WTC11 (cell line): ENCODE data around the gene ZFR2. TPM values are rescaled to one million over a fixed set of nuclear protein-coding genes. Genes with fewer than 3 reads are reported as not detected.

Experiments used
- ATAC-seq: fragments of 200-7000 bp; cut with Tn5 transposase; 2 replicates; pipeline ENCODE4 v1.10.0; 2021; ENCODE audit warnings: mild to moderate bottlenecking, moderate library complexity
- CTCF ChIA-PET: fragments of 300-600 bp; sonication (Branson Sonifier 250); formaldehyde crosslinking; loops from one replicate; lab custom pipeline; 2021; ENCODE audit warnings: antibody characterized with exemption; lab: Charles Lee
- POLR2A ChIA-PET: fragments of 350-600 bp; sonication (Branson Sonifier 250); formaldehyde crosslinking; loops from one replicate; lab custom pipeline; 2021; ENCODE audit warnings: antibody characterized with exemption; lab: Charles Lee
- DNase-seq: peaks from one replicate; pipeline ENCODE4 v3.0.0; 2021; ENCODE audit warnings: low spot score
- H3K27ac Mint-ChIP-seq: 2 replicates; pipeline ENCODE4 v1.8.0; 2021; ENCODE audit warnings: mixed read lengths
- H3K27me3 Mint-ChIP-seq: 2 replicates; pipeline ENCODE4 v1.8.0; 2021; ENCODE audit warnings: low read depth, mild to moderate bottlenecking, moderate library complexity, mixed read lengths
- H3K36me3 Mint-ChIP-seq: 2 replicates; pipeline ENCODE4 v1.8.0; 2021; ENCODE audit warnings: mixed read lengths
- H3K4me1 Mint-ChIP-seq: 2 replicates; pipeline ENCODE4 v1.8.0; 2022; ENCODE audit warnings: mixed read lengths
- H3K4me3 Mint-ChIP-seq: 2 replicates; pipeline ENCODE4 v1.8.0; 2021; ENCODE audit warnings: mild to moderate bottlenecking, moderate library complexity, mixed read lengths
- H3K9me3 Mint-ChIP-seq: 2 replicates; pipeline ENCODE4 v1.8.0; 2021; ENCODE audit warnings: mixed read lengths
- ELF4 ChIP-seq: sonication (generic); formaldehyde crosslinking; IDR thresholded peaks from 2 replicates; pipeline ENCODE4 v1.8.1; 2022; ENCODE audit warnings: low read depth, mild to moderate bottlenecking, moderate library complexity, missing genetic modification reagents
- FOXK1 ChIP-seq: sonication (generic); formaldehyde crosslinking; IDR thresholded peaks from 2 replicates; pipeline ENCODE4 v1.8.0; 2022; ENCODE audit warnings: mild to moderate bottlenecking, moderate library complexity, missing genetic modification reagents
- GTF2I ChIP-seq: fragments of 250-450 bp; sonication (Bioruptor Pico); conservative IDR thresholded peaks from 2 replicates; pipeline ENCODE4 v1.4.0; 2021; ENCODE audit warnings: mild to moderate bottlenecking
- MYBL2 ChIP-seq: sonication (generic); formaldehyde crosslinking; IDR thresholded peaks from 2 replicates; pipeline ENCODE4 v1.8.1; 2023; ENCODE audit warnings: mild to moderate bottlenecking, moderate library complexity, missing genetic modification reagents
- NR1H2 ChIP-seq: sonication (generic); formaldehyde crosslinking; IDR thresholded peaks from 2 replicates; pipeline ENCODE4 v1.9.0; 2021; ENCODE audit warnings: mild to moderate bottlenecking, moderate library complexity, missing genetic modification reagents
- ZNF396 ChIP-seq: fragments of 250-450 bp; sonication (Bioruptor Pico); IDR thresholded peaks from 2 replicates; pipeline ENCODE4 v1.8.0; 2021; ENCODE audit warnings: mild to moderate bottlenecking, moderate library complexity, borderline replicate concordance
- total RNA-seq: library from RNA; stranded (reverse); gene quantifications from 3 replicates; pipeline ENCODE4 v1.2.3, GENCODE V29; 2021
- TF ChIP-seq, protein P1 (sequence below): fragments of 250-450 bp; sonication (Bioruptor Pico); IDR thresholded peaks from 2 replicates; pipeline ENCODE4 v1.9.0; 2021; ENCODE audit warnings: mild to moderate bottlenecking
- TF ChIP-seq, protein P2 (sequence below): fragments of 250-450 bp; sonication (Bioruptor Pico); IDR thresholded peaks from 2 replicates; pipeline ENCODE4 v1.9.0; 2021; ENCODE audit warnings: mild to moderate bottlenecking
- TF ChIP-seq, protein P3 (sequence below): fragments of 250-450 bp; sonication (Bioruptor Pico); IDR thresholded peaks from 2 replicates; pipeline ENCODE4 v1.9.0; 2021; ENCODE audit warnings: moderate library complexity, mild to moderate bottlenecking, inconsistent platforms, borderline replicate concordance
- TF ChIP-seq, protein P4 (sequence below): sonication (generic); formaldehyde crosslinking; IDR thresholded peaks from 2 replicates; pipeline ENCODE4 v1.8.0; 2023; ENCODE audit warnings: mild to moderate bottlenecking, missing genetic modification reagents
- TF ChIP-seq, protein P5 (sequence below): sonication (generic); formaldehyde crosslinking; IDR thresholded peaks from 2 replicates; pipeline ENCODE4 v1.8.0; 2022; ENCODE audit warnings: missing genetic modification reagents

ZFR2 gene
- total RNA-seq, 1 experiment from 2014 or later: 17.5 TPM

DNA sequence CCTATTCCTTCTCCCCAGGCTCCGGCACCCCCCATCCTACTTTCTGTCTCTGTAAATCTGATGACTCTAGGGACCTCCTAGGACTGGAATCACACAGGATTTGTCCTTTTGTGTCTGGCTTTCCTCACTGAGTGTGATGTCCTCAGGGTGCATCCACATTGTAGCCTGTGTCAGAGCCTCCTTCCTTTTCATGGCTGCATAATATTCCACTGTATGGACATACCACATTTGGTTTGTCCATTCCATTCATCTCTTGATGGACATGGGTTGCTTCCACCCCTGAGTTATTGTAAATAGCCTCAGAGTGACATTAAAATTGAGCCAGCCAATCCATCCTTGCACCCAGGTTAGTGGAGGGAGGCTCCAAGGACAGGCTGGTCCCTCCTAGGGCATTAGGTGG lies 41.3 kb upstream of the ZFR2 start:
- POLR2A ChIA-PET: no interaction called here
- CTCF ChIA-PET: no interaction called here
- peaks cover 35% of the 10 kb centered on the region for H3K36me3 Mint-ChIP-seq

DNA sequence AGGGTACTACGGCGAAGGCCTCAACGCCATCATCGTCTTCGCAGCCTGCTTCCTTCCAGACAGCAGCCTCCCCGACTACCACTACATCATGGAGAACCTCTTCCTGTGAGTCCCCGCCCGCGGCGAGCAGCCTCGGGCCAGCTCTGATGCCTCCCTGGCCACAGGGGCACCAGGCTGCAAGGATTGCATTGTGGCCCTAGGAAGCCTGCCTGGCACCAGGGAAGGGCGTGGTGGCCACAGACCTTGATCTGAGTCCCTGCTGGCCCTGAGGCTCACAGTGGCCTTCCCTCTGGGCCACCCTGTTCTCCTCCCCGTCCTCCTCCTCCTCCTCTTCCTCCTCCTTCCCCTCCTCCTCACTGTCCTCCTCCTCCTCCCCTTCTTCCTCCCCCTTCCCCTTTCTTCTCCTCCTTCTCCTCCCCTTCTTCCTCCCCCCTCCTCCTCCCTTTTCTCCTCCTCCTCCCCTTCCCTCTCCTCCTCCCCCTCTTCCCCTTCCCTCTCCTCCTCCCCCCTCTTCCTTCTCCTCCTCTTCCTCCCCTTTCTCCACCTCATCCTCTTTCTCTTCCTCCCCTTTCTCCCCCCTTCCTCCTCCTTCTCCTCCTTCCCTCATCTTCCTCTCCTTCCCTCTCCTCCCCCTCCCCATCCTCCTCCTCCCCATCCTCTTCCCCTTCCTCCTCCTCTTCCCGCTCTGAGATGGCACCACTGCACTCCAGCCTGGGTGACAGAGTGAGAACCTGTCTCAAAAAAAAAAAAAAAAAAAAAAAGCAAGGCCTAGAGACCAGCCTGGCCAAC lies 39.6 kb upstream of the ZFR2 start:
- Mint-ChIP-seq H3K9me3 (peaks cover 14% of the 10 kb centered on the region), H3K27ac (no peak overlapping the region), H3K27me3 (no peaks in the 10 kb centered on the region), H3K36me3 (peaks cover 32% of the 10 kb centered on the region), H3K4me3 (no peak overlapping the region), H3K4me1 (no peaks in the 10 kb centered on the region)
- ChIA-PET POLR2A (no interaction called here), CTCF (no interaction called here)
- ATAC-seq: no peak
- no peak for DNase-seq
- no peak for TF ChIP-seq MYBL2
- TF ChIP-seq, protein P1, sequence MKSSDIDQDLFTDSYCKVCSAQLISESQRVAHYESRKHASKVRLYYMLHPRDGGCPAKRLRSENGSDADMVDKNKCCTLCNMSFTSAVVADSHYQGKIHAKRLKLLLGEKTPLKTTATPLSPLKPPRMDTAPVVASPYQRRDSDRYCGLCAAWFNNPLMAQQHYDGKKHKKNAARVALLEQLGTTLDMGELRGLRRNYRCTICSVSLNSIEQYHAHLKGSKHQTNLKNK (CRISPR knock-in tag): no peak
- TF ChIP-seq, protein P2, sequence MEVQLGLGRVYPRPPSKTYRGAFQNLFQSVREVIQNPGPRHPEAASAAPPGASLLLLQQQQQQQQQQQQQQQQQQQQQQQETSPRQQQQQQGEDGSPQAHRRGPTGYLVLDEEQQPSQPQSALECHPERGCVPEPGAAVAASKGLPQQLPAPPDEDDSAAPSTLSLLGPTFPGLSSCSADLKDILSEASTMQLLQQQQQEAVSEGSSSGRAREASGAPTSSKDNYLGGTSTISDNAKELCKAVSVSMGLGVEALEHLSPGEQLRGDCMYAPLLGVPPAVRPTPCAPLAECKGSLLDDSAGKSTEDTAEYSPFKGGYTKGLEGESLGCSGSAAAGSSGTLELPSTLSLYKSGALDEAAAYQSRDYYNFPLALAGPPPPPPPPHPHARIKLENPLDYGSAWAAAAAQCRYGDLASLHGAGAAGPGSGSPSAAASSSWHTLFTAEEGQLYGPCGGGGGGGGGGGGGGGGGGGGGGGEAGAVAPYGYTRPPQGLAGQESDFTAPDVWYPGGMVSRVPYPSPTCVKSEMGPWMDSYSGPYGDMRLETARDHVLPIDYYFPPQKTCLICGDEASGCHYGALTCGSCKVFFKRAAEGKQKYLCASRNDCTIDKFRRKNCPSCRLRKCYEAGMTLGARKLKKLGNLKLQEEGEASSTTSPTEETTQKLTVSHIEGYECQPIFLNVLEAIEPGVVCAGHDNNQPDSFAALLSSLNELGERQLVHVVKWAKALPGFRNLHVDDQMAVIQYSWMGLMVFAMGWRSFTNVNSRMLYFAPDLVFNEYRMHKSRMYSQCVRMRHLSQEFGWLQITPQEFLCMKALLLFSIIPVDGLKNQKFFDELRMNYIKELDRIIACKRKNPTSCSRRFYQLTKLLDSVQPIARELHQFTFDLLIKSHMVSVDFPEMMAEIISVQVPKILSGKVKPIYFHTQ (CRISPR knock-in tag): no peak
- TF ChIP-seq ZNF396: no peak
- TF ChIP-seq NR1H2 (CRISPR knock-in tag): no peak

More for the DNA sequence above, 41.3 kb upstream of the ZFR2 start:
- Mint-ChIP-seq H3K27ac (no peak overlapping the region), H3K4me1 (no peaks in the 10 kb centered on the region), H3K9me3 (peaks cover 14% of the 10 kb centered on the region), H3K4me3 (no peak overlapping the region), H3K27me3 (no peaks in the 10 kb centered on the region)
- no peak for ATAC-seq
- no peak for TF ChIP-seq FOXK1
- TF ChIP-seq, protein P3, sequence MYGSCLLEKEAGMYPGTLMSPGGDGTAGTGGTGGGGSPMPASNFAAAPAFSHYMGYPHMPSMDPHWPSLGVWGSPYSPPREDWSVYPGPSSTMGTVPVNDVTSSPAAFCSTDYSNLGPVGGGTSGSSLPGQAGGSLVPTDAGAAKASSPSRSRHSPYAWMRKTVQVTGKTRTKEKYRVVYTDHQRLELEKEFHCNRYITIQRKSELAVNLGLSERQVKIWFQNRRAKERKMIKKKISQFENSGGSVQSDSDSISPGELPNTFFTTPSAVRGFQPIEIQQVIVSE (CRISPR knock-in tag): no peak
- 0 out of 2 replicates have a peak, but pooled peaks have one; percentile 58 for TF ChIP-seq GTF2I (CRISPR knock-in tag)
- TF ChIP-seq, all 79 proteins: peak for 1
- no peak for DNase-seq

DNA sequence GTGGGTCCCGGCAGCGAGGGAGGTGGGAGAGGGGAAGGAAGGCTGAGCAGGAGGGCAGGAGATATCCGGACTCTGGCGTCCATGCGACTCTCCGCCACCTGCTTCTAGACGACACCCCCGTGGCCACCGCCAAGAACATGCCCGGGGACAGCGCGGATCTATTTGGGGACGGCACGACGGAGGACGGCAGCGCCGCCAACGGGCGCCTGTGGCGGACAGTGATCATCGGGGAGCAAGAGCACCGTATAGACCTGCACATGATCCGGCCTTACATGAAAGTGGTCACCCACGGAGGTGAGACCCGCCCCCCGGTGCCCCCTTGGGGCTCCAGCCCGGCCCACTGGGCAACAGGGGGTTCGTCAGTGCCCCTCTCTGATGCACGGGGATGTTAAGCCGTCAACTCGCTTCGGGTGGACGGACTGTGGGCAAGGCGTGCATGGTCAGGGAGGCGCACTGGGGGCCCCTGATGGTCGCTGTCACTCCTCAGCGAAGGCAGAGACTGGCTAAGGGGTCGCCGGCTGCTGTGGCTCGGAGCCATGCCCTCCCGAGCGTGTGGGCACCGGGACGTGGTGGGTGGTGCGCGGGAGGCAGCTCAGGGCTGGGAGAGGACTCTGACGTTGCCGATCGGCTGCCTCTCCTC lies 38.9 kb upstream of the ZFR2 start:
- Mint-ChIP-seq H3K4me3 (no peak overlapping the region), H3K9me3 (peaks cover 14% of the 10 kb centered on the region), H3K4me1 (no peaks in the 10 kb centered on the region), H3K27ac (no peak overlapping the region), H3K36me3 (peaks cover 32% of the 10 kb centered on the region), H3K27me3 (no peaks in the 10 kb centered on the region)
- TF ChIP-seq, protein P4, sequence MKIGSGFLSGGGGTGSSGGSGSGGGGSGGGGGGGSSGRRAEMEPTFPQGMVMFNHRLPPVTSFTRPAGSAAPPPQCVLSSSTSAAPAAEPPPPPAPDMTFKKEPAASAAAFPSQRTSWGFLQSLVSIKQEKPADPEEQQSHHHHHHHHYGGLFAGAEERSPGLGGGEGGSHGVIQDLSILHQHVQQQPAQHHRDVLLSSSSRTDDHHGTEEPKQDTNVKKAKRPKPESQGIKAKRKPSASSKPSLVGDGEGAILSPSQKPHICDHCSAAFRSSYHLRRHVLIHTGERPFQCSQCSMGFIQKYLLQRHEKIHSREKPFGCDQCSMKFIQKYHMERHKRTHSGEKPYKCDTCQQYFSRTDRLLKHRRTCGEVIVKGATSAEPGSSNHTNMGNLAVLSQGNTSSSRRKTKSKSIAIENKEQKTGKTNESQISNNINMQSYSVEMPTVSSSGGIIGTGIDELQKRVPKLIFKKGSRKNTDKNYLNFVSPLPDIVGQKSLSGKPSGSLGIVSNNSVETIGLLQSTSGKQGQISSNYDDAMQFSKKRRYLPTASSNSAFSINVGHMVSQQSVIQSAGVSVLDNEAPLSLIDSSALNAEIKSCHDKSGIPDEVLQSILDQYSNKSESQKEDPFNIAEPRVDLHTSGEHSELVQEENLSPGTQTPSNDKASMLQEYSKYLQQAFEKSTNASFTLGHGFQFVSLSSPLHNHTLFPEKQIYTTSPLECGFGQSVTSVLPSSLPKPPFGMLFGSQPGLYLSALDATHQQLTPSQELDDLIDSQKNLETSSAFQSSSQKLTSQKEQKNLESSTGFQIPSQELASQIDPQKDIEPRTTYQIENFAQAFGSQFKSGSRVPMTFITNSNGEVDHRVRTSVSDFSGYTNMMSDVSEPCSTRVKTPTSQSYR (CRISPR knock-in tag): no peak
- TF ChIP-seq, protein P5, sequence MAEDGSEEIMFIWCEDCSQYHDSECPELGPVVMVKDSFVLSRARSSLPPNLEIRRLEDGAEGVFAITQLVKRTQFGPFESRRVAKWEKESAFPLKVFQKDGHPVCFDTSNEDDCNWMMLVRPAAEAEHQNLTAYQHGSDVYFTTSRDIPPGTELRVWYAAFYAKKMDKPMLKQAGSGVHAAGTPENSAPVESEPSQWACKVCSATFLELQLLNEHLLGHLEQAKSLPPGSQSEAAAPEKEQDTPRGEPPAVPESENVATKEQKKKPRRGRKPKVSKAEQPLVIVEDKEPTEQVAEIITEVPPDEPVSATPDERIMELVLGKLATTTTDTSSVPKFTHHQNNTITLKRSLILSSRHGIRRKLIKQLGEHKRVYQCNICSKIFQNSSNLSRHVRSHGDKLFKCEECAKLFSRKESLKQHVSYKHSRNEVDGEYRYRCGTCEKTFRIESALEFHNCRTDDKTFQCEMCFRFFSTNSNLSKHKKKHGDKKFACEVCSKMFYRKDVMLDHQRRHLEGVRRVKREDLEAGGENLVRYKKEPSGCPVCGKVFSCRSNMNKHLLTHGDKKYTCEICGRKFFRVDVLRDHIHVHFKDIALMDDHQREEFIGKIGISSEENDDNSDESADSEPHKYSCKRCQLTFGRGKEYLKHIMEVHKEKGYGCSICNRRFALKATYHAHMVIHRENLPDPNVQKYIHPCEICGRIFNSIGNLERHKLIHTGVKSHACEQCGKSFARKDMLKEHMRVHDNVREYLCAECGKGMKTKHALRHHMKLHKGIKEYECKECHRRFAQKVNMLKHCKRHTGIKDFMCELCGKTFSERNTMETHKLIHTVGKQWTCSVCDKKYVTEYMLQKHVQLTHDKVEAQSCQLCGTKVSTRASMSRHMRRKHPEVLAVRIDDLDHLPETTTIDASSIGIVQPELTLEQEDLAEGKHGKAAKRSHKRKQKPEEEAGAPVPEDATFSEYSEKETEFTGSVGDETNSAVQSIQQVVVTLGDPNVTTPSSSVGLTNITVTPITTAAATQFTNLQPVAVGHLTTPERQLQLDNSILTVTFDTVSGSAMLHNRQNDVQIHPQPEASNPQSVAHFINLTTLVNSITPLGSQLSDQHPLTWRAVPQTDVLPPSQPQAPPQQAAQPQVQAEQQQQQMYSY (CRISPR knock-in tag): no peak
- no peak for TF ChIP-seq ELF4 (CRISPR knock-in tag)
- ChIA-PET POLR2A (no interaction called here), CTCF (no interaction called here)
- DNase-seq: no peak
- no peak for ATAC-seq
